HEK293 (cell line): ENCODE results near the gene CD276.

Experiments
- CTCF ChIA-PET: fragments of 350-600 bp; formaldehyde crosslinking; extraction: SDS; loops from one replicate; lab custom pipeline; 2021; ENCODE audit warnings: antibody characterized with exemption; lab: Yijun Ruan, JAX
- POLR2A ChIA-PET: fragments of 300-600 bp; formaldehyde crosslinking; extraction: SDS; loops from one replicate; lab custom pipeline; 2020; ENCODE audit warnings: antibody characterized with exemption, inconsistent platforms; lab: Yijun Ruan, JAX
- H3K27ac ChIP-seq: fragments of 200-500 bp; sonication (Bioruptor generic); 2 replicates; pipeline ENCODE4 v1.5.1; 2014; ENCODE audit warnings: low read depth, low read length, control low read depth, inconsistent platforms; ENCODE audit errors: extremely low read depth
- H3K36me3 ChIP-seq, 2 experiments: fragments of 200-500 bp in 1 of 2; sonication (Bioruptor generic) in 1 of 2; 1 replicate in 1 of 2; 2 replicates in 1 of 2; pipeline ENCODE4 v1.5.1; 2014 to 2017; ENCODE audit warnings: inconsistent platforms in 2 of 2, low read length in 2 of 2; ENCODE audit not compliant: control insufficient read depth in 2 of 2, insufficient read depth in 1 of 2
- H3K4me1 ChIP-seq: fragments of 200-500 bp; sonication (Bioruptor generic); 2 replicates; pipeline ENCODE4 v1.5.1; 2014; ENCODE audit warnings: mild to moderate bottlenecking, low read length, inconsistent platforms; ENCODE audit not compliant: control insufficient read depth, insufficient read depth
- H3K4me3 ChIP-seq: 2 replicates; pipeline ENCODE4 v1.5.1; 2011; ENCODE audit warnings: low read depth, mild to moderate bottlenecking, control low read depth, low read length, moderate library complexity
- H3K9me3 ChIP-seq: fragments of 200-500 bp; sonication (Bioruptor generic); 2 replicates; pipeline ENCODE4 v1.5.1; 2014; ENCODE audit warnings: low read depth, low read length, inconsistent platforms; ENCODE audit not compliant: control insufficient read depth, insufficient read depth
- KLF1 ChIP-seq: fragments of 450-650 bp; formaldehyde crosslinking; IDR thresholded peaks from 2 replicates; pipeline ENCODE4 v1.5.1; 2016; ENCODE audit warnings: missing biosample characterization, missing genetic modification characterization
- RBAK ChIP-seq: fragments of 450-650 bp; formaldehyde crosslinking; IDR thresholded peaks from 2 replicates; pipeline ENCODE4 v1.5.1; 2016; ENCODE audit warnings: missing biosample characterization, missing genetic modification characterization
- ZBTB17 ChIP-seq: fragments of 450-650 bp; formaldehyde crosslinking; IDR thresholded peaks from 2 replicates; pipeline ENCODE4 v1.5.1; 2016; ENCODE audit warnings: missing biosample characterization, missing genetic modification characterization
- ZBTB20 ChIP-seq: fragments of 450-650 bp; formaldehyde crosslinking; IDR thresholded peaks from 2 replicates; pipeline ENCODE4 v1.5.1; 2016; ENCODE audit warnings: missing biosample characterization, missing genetic modification characterization
- ZIC2 ChIP-seq: fragments of 450-650 bp; formaldehyde crosslinking; IDR thresholded peaks from 2 replicates; pipeline ENCODE4 v1.5.1; 2016; ENCODE audit warnings: missing biosample characterization, missing genetic modification characterization
- ZNF155 ChIP-seq: fragments of 450-650 bp; formaldehyde crosslinking; IDR thresholded peaks from 2 replicates; pipeline ENCODE4 v1.5.1; 2016; ENCODE audit warnings: missing biosample characterization, missing genetic modification characterization
- ZNF174 ChIP-seq: fragments of 450-650 bp; formaldehyde crosslinking; IDR thresholded peaks from 2 replicates; pipeline ENCODE4 v1.5.0; 2017; ENCODE audit warnings: missing biosample characterization, mild to moderate bottlenecking, missing genetic modification characterization
- ZNF175 ChIP-seq: fragments of 450-650 bp; formaldehyde crosslinking; IDR thresholded peaks from 2 replicates; pipeline ENCODE4 v1.5.1; 2016; ENCODE audit warnings: missing biosample characterization, missing genetic modification characterization
- ZNF223 ChIP-seq: fragments of 450-650 bp; formaldehyde crosslinking; IDR thresholded peaks from 2 replicates; pipeline ENCODE4 v1.5.1; 2016; ENCODE audit warnings: missing biosample characterization, missing genetic modification characterization
- ZNF324 ChIP-seq: fragments of 450-650 bp; formaldehyde crosslinking; IDR thresholded peaks from 2 replicates; pipeline ENCODE4 v1.5.1; 2016; ENCODE audit warnings: missing biosample characterization, missing genetic modification characterization
- ZNF530 ChIP-seq: fragments of 450-650 bp; formaldehyde crosslinking; IDR thresholded peaks from 2 replicates; pipeline ENCODE4 v1.5.1; 2016; ENCODE audit warnings: low read depth, missing biosample characterization, missing genetic modification characterization
- ZNF585B ChIP-seq: fragments of 450-650 bp; formaldehyde crosslinking; IDR thresholded peaks from 2 replicates; pipeline ENCODE4 v1.5.1; 2016; ENCODE audit warnings: missing biosample characterization, missing genetic modification characterization
- ZNF600 ChIP-seq: fragments of 450-650 bp; formaldehyde crosslinking; IDR thresholded peaks from 2 replicates; pipeline ENCODE4 v1.5.1; 2016; ENCODE audit warnings: missing biosample characterization, missing genetic modification characterization
- ZNF677 ChIP-seq: fragments of 450-650 bp; IDR thresholded peaks from 2 replicates; pipeline ENCODE4 v1.5.0; 2018; ENCODE audit warnings: missing biosample characterization, mild to moderate bottlenecking, missing genetic modification characterization, moderate library complexity
- ZNF701 ChIP-seq: fragments of 450-650 bp; formaldehyde crosslinking; IDR thresholded peaks from 2 replicates; pipeline ENCODE4 v1.5.1; 2016; ENCODE audit warnings: missing biosample characterization, missing genetic modification characterization
- ZNF830 ChIP-seq: fragments of 450-650 bp; IDR thresholded peaks from 2 replicates; pipeline ENCODE4 v1.5.0; 2018; ENCODE audit warnings: missing biosample characterization, missing genetic modification characterization, low read depth, mild to moderate bottlenecking, moderate library complexity
- TF ChIP-seq, protein P1 (sequence below): fragments of 450-650 bp; formaldehyde crosslinking; IDR thresholded peaks from 2 replicates; pipeline ENCODE4 v1.5.1; 2016; ENCODE audit warnings: missing biosample characterization, missing genetic modification characterization
- TF ChIP-seq, protein P2 (sequence below): IDR thresholded peaks from 2 replicates; pipeline ENCODE4 v1.6.1; 2011; ENCODE audit warnings: mild to moderate bottlenecking, low read depth, low read length, borderline replicate concordance
- TF ChIP-seq, protein P3 (sequence below): fragments of 450-650 bp; formaldehyde crosslinking; IDR thresholded peaks from 2 replicates; pipeline ENCODE4 v1.5.1; 2016; ENCODE audit warnings: missing biosample characterization, missing genetic modification characterization
- TF ChIP-seq, protein P4 (sequence below): fragments of 450-650 bp; formaldehyde crosslinking; IDR thresholded peaks from 2 replicates; pipeline ENCODE4 v1.5.1; 2016; ENCODE audit warnings: missing biosample characterization, missing genetic modification characterization

Gene CD276

DNA sequence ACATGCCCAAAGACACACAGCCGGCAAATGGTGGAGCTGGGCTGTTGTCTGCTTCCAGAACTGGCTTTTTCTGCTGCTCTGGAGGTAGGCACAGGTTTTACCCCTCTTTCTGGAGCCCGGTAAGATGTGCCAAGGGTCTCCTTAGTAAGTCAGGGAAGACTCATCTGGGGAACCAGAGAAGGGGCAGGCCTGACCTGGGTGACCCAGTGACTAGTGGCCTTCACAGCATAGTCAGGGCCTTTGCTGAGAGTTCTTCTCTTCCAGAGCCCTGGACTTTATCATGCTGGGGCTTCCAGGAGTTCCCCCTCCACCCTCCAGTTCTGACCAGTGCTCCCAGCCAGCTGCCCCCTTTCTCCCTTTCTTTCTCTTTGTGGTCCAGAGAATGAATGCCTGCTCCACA lies 3.2 kb downstream of the CD276 start:
- ChIA-PET CTCF (interaction anchor here (0.7 to 14.1 kb wide), 7 partner anchors 10 to 156 kb away, joined by 3 to 261 read pairs (median 8); partner anchors contain the start of gene NPTN), POLR2A (no interaction called here)
- Histone ChIP-seq H3K4me3 (no peak overlapping the region), H3K27ac (no peak overlapping the region), H3K4me1 (peaks cover 27% of the 10 kb centered on the region), H3K9me3 (no peaks in the 10 kb centered on the region), H3K36me3 (peaks cover 0 to 8% of the 10 kb centered on the region in 2 experiments; a peak in 1 of 3 replicates)
- TF ChIP-seq, protein P1, sequence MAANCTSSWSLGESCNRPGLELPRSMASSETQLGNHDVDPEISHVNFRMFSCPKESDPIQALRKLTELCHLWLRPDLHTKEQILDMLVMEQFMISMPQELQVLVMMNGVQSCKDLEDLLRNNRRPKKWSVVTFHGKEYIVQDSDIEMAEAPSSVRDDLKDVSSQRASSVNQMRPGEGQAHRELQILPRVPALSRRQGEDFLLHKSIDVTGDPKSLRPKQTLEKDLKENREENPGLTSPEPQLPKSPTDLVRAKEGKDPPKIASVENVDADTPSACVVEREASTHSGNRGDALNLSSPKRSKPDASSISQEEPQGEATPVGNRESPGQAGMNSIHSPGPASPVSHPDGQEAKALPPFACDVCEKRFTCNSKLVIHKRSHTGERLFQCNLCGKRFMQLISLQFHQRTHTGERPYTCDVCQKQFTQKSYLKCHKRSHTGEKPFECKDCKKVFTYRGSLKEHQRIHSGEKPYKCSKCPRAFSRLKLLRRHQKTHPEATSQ (tag by site-specific recombination) = no peak
- TF ChIP-seq ZNF223 (tag by site-specific recombination) (no peak), ZNF585B (tag by site-specific recombination) (no peak), KLF1 (tag by site-specific recombination) (no peak)
- TF ChIP-seq, protein P2, sequence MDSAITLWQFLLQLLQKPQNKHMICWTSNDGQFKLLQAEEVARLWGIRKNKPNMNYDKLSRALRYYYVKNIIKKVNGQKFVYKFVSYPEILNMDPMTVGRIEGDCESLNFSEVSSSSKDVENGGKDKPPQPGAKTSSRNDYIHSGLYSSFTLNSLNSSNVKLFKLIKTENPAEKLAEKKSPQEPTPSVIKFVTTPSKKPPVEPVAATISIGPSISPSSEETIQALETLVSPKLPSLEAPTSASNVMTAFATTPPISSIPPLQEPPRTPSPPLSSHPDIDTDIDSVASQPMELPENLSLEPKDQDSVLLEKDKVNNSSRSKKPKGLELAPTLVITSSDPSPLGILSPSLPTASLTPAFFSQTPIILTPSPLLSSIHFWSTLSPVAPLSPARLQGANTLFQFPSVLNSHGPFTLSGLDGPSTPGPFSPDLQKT = no peak

DNA sequence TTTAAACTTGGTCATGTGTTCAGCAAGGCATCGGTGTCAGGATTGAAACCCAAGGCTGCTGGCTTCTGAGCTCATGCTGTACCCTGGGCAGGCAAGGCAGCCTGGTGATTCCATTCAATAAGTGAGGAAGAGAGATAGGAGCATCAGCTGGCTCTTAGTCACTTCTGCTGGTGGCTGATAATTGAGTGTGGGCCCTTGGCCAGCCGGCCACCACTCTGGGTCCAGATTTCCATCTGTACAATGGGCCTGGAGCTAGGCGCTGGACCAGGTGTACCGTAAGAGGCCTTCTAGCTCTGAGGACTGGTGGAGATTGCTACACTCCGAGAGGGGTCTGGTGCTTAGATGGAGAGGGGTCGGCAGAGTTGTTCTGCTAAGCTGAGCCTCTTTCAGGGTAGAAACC lies 4.3 kb downstream of the CD276 start:
- CTCF ChIA-PET = interaction anchor here (0.9 to 14.1 kb wide), 5 partner anchors 9 to 53 kb away, joined by 3 to 261 read pairs (median 8); partner anchors contain the start of gene NPTN
- TF ChIP-seq ZNF530 (tag by site-specific recombination) = no peak
- TF ChIP-seq ZNF600 (tag by site-specific recombination) = no peak
- no peak for TF ChIP-seq ZBTB20 (tag by site-specific recombination)
- TF ChIP-seq RBAK (tag by site-specific recombination) = no peak
- TF ChIP-seq ZNF175 (tag by site-specific recombination) = no peak
- no peak for TF ChIP-seq ZNF830 (tag by site-specific recombination)
- H3K4me1 ChIP-seq = peaks cover 27% of the 10 kb centered on the region
- POLR2A ChIA-PET = interaction anchor here (1.7 kb wide), 1 partner anchor 11 kb away, joined by 4 read pairs; no protein-coding TSS in a partner anchor
- H3K36me3 ChIP-seq = peaks cover 0 to 8% of the 10 kb centered on the region in 2 experiments; a peak in 1 of 3 replicates
- no peak overlapping the region for H3K27ac ChIP-seq
- no peaks in the 10 kb centered on the region for H3K9me3 ChIP-seq
- no peak overlapping the region for H3K4me3 ChIP-seq

DNA sequence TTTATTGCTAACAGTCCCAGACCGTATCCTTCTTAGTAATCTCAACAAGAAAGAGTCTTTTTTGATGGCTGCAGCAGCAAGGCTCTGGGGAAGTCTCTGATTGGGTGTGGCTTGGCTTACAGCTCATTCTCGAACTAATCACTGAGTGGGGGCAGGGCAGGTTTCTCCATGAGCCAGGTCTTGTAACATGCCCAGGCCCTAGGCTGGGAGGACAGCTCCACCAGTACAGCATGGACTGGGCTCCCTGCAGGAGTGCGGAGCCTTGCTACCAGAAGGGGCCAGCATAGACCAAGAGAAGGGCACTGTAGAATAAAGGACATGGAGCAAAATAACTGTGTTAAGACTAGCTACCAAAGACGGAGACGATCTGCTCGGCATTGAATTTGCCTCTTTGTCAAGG lies 7.2 kb downstream of the CD276 start:
- Histone ChIP-seq H3K4me3 (no peak overlapping the region), H3K4me1 (peaks cover 17% of the 10 kb centered on the region; the same call in 1 of the 2 replicates), H3K36me3 (peaks cover 0 to 8% of the 10 kb centered on the region in 2 experiments; a peak in 1 of 3 replicates), H3K9me3 (no peaks in the 10 kb centered on the region), H3K27ac (no peak overlapping the region)
- ChIA-PET POLR2A (interaction anchor here (0.9 to 1.0 kb wide), 2 partner anchors 9 to 57 kb away, joined by 3 to 4 read pairs; no protein-coding TSS in a partner anchor), CTCF (interaction anchor here (0.6 to 16.7 kb wide), 14 partner anchors 9 to 1340 kb away, joined by 3 to 543 read pairs (median 4); partner anchors contain the start of gene NPTN)
- TF ChIP-seq ZNF174 (tag by site-specific recombination) = no peak
- TF ChIP-seq, protein P3, sequence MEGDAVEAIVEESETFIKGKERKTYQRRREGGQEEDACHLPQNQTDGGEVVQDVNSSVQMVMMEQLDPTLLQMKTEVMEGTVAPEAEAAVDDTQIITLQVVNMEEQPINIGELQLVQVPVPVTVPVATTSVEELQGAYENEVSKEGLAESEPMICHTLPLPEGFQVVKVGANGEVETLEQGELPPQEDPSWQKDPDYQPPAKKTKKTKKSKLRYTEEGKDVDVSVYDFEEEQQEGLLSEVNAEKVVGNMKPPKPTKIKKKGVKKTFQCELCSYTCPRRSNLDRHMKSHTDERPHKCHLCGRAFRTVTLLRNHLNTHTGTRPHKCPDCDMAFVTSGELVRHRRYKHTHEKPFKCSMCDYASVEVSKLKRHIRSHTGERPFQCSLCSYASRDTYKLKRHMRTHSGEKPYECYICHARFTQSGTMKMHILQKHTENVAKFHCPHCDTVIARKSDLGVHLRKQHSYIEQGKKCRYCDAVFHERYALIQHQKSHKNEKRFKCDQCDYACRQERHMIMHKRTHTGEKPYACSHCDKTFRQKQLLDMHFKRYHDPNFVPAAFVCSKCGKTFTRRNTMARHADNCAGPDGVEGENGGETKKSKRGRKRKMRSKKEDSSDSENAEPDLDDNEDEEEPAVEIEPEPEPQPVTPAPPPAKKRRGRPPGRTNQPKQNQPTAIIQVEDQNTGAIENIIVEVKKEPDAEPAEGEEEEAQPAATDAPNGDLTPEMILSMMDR (tag by site-specific recombination) = peak; percentile 88
- no peak for TF ChIP-seq ZNF530 (tag by site-specific recombination)
- no peak for TF ChIP-seq ZNF701 (tag by site-specific recombination)
- TF ChIP-seq ZNF324 (tag by site-specific recombination) = no peak
- TF ChIP-seq ZIC2 (tag by site-specific recombination) = no peak
- no peak for TF ChIP-seq ZNF677 (tag by site-specific recombination)
- TF ChIP-seq ZBTB17 = peak; percentile 34; the same call in 1 of the 2 replicates
- TF ChIP-seq, protein P4, sequence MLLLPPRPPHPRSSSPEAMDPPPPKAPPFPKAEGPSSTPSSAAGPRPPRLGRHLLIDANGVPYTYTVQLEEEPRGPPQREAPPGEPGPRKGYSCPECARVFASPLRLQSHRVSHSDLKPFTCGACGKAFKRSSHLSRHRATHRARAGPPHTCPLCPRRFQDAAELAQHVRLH (tag by site-specific recombination) = no peak
- no peak for TF ChIP-seq ZNF155 (tag by site-specific recombination)
- 0 out of 2 replicates have a peak, but pooled peaks have one; percentile 19 for TF ChIP-seq KLF1 (tag by site-specific recombination)
